Kidney tubule cell (primary cell): Measurements from ENCODE around the gene ATP2C1.

Experiments used
- DNase-seq: peaks from one replicate; pipeline ENCODE4 v3.0.0-alpha.2; 2018; ENCODE audit warnings: low spot score

ATP2C1 gene

DNA sequence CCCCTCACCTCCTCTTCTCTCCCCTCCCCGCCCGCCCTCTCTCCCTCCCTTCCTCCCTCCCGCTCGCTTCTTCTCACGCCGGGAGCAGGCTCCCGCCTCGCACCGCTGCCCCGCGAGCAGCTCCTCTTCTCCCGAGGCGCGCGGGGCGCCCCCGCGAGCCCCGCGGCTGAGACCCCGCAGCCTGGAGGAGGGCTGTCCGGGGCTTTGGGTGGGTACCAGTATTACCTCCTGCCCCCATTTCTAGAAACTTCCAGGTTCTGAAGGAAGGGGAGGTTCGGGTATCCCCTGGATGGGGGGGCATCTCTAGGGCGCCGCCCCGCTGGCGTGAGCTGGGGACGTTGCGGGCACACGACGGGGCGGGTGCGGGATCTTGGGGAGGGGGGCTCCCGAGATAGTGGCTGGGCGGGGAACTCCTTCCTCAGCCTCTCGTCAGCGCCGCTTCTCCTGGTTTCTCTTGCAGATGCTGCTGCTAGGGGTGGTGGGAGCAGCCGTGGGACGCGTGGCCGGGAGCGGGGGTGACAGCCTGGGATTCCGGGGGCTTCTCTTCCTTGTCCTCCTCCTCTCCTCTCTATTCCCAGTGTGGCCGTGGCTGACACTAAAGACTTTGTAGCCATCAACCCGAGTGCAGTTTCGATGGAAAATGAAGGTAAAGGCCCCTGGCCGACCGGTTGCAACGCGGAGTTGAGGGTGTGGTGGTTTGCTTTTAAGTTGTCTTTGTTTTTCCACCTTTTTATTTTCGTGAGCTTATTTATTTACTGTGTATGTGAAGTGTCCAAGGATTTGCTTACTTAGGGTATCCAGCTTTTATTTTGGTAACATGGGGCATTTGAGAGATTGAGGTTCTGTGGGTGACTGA is 474 bp downstream of the ATP2C1 start:
- DNase-seq, result peak; percentile 20

DNA sequence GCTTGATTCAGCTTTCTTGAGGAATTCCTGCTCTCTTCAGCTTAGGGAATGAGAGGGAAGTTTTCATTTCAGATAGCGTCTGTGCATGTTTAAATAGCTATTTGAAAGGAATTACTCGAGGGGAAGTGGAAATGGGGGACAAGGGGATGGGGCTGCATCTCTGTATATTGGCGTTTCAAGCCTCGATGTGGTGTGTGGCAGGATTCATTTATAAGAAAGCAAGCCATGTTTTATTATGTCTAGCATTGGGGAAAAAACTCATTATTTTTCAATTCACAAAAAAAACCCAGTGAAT is 1.0 kb downstream of the ATP2C1 start:
- no peak for DNase-seq

DNA sequence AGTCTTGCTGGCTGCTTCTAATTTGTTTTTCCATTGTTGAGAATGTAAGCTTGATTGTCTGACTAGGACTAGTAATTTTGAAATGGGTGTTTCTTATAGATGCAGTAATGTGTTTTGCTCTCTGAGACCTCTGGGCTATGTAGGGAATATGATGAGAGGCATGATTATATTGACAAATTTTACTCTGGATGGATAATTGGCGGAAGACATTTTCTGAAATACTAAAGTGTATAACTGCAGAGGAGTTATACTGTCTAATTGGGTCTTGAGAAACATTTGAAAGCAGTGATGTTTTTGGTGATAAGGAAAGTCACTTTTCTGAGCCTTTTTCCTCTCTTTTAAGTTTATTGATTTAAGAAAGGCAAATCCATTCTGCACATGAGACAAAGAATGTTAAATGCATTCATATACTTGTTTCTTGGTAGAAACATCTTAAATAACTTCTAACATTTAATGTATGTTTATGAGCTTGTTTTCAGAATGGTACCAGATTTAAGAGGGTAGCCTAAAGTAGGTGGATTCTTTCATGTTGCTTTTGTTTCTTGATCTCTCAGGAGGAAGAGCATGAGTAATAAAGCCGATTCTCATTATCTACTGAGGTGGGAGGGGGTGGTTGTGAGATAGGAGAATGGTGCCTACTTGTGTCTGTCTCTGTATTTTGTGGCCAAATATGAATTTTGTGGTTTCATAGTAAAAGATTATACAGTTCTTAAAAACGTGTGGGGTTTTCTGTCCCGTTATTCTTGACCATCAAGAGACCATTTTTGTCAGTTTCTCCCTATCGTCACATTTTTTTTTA is 2.0 kb downstream of the ATP2C1 start:
- DNase-seq, result peak; percentile 1

DNA sequence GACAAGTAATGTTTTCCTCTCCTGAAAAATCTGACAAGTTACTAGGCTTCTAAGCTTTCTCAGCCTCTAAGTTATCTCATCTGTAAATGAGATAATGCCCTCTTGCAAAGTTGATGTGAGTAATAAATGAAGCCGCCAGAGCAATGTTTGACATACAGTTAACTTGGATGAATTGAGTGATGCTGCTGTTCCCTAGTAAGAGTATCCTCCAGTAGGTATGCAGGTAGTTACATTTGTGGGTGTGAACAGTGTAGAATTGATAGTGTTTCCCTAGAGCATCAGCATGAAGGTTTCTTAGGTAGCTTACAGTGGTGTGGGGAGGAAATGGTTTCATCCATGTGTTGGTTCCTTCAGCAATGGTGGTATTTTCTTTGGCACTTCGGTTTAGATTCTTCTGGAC is 3.4 kb downstream of the ATP2C1 start:
- DNase-seq, result peak; percentile 6

DNA sequence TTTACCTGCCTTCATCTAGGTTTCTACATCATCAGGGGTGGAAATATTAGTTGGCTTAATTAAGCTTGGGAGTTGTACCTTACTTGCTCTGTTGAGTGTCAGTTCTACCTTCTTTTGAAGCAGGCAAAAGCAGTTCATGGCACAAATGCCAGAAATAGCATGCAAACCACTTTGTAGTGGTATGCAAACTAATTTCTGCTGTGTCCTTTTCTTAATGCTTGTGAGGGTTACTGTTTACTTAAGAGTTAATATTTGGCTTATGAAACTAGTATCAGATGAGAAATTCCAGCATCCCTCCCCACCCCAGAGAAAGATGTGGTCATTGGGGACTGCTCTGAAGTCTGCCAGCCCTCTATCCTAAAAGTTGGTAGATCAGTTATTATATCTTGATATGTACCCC is 7.1 kb downstream of the ATP2C1 start:
- DNase-seq, result peak; percentile 63

DNA sequence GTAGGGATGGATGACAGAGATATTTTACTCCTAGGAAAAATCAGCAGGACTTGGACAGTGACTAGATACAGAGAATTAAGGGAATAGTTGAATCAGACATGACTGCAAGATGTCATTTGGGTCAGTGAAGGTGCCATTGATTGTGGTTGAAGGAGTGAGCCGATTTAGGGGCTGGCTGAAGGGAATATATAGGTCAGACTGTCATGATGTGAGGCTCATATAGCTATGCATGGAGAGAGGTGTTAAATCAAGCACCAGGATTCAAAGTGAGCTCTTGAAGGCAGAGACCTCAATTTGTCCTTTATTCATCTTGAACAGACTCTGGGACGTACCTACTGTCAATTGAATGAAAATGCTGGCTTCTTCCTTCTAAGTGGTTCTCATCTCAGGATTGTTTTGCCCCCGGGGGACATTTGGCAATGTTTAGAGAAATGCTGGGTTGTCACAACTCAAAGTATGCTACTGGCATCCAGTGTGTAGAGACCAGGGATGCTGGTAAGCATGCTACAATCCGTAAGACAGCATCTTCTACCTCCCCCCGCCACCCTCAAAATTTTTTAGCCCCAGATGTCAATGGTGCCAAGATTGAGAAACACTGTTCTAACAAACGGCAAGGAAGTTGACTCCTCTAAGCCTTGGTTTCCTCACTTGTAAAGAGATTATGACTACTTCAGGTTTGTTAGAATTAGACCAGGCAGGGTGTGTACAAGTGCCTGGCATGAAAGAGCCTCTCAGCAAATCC is 7.8 kb downstream of the ATP2C1 start:
- peak; percentile 3 for DNase-seq

DNA sequence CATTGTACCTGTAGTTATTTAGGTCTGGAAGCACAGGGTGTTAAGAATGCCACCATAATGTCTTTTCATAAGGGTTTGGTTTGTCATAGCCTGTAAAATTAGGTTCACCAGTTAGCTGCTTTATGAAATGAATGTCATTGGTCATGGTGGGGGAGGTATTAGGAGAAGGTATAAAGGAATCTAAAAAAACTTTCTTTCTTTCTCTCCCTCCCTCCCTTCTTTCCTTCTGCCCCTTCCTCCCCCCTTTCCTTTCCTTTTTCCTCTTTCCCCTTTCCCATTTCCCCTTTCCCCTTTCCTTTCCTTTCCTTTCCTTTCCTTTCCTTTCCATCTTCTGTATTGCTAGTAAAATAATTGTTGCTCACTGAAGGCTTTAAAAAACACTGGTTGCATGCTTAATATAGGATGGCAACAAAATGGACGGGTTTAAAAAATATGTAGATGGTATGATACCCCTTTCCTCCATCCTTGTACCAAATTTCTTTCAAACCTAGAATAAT is 9.6 kb downstream of the ATP2C1 start:
- DNase-seq, result no peak

DNA sequence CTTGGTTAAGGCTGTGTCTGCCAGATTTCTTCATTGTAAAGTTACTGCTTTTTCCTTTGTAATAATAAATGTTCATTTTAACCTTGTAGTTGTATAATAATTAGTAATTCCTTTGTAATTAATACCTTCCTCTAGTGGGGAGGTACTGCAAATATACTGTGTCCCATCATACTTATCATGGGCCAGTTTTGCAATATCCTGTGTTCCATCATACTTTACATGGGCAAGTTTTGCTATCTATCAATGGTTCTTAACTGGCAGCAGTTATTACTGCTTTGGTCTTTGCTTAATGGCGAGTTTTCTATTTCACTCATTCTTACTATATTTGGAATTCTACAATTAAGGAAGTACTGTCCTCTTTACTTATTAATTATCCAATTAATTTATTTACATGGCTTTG is 10.6 kb downstream of the ATP2C1 start:
- no peak for DNase-seq

DNA sequence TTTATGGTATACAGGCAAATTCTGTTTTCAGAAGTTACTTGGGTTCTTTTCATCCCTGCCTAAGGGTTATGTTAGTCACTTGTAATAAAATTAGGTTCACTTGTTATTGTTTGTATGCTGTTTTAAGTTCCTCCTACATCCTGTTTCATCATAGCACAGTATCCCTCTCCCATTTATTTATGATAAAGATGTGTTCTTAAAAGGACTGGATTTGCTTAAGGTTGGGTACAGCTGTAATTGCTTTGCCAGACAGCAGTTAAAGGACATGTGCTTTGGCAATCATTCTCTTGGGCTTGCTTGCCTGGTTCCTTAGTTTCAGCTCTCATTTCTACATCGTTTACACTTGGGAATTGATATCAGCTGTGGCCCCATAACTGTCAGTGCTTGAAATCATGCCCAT is 11.7 kb downstream of the ATP2C1 start:
- peak; percentile 29 for DNase-seq

DNA sequence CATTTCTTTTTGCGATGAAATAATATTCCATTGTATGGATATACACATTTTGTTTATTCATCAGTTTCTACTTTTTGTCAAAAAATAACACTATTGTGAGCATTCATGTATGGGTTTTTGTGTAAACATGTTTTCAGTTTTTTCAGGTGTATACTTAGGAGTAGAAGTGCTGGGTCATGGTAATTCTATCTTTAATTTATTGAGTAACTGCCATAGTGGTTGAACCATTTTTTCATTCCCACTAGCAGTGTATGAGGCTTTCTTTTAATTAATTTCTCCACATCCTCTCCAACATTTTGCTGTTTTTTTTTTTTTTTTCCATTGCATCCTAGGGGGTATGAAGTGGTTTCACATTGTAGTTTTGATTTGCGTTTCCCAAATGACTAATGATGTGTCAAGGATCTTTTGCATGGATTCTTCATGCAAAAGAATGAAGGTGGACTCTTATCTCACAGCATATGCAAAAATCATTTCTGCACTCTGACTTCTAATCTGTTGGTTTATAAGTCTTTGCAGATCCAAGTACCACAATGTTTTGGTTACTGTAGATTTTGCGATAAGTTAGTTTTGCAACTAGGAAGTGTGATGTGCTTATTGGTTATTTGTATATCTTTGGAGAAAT is 12.6 kb downstream of the ATP2C1 start:
- DNase-seq, result peak; percentile 72

DNA sequence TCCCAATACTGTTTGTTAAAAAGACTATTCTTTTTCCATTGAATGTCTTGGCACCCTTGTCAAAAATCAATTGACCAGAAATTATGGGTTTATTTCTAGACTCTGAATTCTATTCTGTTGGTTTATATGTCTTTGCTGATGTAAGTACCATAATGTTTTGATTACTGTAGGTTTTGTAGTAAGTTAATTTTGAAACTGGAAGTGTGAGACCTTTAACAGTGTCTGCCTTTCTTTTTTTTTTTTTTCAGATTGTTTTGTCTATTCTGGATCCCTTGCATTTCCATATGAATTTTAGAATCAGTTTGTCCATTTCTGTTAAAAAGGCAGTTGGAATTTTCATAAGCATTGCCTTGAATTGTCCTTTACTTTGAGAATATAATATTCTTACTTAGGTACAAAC is 13.6 kb downstream of the ATP2C1 start:
- DNase-seq, result no peak

DNA sequence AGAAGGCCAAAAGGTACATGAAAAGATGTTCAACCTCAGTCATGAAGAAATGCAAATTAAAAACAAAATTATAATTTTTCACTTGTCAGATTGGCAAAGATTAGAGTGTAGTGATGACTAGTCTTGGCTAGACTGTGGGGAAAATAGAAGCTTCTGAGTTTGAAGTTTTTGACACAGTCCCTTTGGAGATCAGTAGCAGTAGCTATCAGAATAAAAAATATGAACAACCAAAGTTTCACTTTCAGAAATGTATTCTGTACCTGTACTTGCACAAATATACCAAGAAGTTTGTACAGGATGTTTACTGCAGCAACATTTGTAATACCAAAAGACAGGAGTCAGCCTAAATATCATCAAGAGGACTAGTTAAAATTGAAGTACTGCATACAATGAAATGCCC is 14.1 kb downstream of the ATP2C1 start:
- no peak for DNase-seq

DNA sequence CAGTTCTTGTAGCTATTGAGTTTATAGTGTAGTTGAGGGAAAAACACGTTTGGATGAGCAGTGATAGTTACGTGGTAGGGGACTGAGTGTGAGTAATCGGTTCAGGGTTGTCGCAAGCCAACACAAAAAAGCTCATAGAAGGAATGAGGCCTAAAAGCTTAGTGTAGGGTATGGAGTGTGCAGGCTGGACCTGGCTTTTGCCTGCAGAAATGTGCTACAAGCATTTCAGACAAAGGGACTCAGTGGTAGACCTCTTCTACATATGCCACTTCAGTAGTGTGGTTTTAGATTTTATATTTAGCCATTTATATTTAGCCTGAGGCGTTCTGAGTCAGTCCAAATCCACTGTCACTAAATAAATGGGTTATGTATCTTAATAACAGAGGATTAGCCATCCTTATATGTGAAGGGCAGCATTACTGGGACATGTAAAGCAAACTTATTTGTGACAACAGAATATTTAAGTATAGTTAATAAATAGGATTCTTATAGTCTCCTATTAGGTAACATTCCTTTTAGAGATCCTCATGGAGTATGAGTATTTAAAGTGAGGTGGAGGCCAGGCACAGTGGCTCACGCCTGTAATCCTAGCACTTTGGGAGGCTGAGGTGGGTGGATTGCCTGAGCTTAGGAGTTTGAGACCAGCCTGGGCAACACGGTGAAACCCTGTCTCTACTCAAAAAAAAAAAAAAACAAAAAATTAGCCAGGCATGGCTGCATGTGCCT is 21.8 kb downstream of the ATP2C1 start:
- no peak for DNase-seq

DNA sequence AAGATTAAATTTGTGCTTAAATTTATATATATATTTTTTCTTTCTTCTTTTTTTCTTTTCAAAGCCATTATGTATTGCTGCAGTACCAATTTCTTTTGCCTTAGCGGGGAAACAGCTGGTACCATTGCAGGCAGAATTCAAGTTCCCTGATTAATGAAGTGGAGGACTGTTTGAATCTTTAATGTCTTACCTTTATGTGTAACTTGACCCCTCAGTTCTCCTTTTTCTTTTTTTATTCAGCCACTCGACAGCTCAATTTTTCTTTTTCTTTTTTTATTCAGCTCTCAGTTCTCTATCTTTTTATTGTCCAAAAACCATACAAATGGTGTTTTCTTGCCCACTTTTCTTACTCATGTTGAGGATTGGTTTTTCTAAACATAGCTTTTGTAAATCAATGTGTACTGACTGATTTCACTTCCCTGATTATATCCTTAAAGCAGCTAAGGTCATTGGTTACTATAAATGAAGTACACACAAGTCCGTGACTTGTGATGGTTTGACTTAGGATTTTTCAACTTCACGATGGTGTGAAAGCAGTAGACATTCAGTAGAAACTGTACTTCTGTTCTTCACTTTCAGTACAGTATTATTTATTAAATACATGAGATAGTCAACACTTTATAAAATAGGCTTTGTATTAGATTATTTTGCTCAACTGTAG is 22.8 kb downstream of the ATP2C1 start:
- DNase-seq, result no peak

DNA sequence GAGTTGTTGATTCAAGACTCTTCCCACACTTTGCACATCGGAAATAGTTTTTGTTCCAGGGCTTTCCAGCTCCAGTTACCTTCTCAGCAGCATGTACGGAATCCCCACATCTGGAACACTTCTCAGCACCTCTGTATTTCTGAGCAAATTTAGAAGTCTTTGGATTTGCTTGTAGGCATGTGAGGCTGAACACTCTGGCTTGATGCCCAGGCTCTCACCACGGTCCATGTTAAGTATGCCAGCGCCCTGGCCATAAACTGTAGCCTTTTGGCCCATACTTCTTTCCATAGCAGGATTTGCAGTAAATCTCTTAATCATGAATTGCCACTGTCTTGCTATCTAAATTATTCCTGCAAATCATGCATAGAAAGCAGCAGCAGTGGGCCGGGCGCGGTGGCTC is 24.4 kb downstream of the ATP2C1 start:
- DNase-seq, result no peak

DNA sequence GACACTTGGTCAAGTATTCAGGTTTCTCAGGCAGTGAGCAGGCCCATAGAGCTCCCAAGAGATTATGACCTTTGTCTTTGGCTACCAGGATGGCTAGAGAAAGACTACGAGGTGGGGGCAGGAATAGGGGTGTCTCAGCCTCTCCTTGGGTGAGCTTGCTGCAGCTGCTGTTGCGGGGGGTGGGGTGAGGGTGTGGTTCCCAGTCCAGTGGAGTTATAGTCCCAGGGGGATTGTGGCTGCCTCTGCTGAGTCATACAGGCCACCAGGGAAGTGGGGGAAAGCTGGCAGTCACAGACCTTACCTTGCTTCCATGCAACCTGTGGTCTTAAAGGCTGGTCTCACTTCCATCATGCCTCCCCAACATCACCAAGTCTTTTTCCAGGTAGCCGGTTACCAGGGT is 31.7 kb downstream of the ATP2C1 start:
- peak; percentile 52 for DNase-seq

DNA sequence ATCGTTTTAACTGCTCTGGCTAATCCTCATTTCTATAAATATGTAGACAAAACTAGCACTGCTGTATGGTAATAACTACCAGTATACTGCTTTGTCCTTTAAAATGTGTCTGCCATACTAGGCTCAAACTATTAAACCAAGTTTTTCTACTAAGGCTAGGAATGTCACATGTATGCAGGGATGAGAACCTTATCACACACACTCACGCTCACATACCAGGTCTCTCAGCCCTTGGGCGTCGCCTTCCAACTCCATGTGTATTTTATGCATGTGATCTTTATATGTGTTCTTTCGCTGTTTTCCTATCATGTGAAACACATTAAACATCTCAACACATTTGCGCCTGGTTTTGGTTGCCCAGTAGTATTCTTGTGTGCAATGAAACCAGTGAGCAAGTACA is 32.6 kb downstream of the ATP2C1 start:
- no peak for DNase-seq

DNA sequence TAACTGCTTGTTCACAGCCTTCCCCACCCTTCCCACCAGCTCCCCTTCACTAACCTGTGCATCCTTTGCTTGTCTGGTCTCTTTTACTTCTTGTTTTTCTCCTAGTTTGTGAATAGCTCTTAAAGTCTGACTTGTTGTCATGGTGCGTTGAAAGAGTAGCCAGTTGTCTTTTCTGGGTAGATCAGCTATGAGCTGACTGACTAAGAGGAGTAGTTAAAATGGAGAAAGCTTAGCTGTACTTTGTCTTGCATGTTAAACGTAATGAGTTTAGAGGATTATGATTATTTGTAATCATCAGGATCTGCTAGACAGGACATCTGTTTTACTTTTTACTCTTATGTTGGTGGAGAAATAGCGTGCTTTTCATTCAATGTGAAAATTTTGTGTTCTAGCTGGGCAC is 35.9 kb downstream of the ATP2C1 start:
- no peak for DNase-seq

DNA sequence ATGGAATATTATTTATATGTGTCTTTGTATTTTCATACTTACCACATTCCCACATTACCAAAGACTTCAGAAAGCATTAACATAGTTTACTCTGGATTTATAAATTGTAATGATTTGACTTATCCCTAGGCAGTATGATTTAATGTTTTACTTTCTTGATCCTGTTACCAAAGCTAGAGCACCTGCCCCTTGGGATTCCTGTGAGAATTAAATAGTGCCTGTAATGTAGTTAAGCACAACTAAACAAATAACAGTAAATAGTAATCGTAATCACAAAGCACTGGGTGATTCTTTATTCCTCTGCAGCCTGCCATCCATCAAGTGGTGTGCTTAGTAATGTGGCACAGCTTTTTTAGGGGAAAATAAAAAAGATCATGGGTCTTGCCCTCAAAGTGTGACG is 39.1 kb downstream of the ATP2C1 start:
- no peak for DNase-seq

DNA sequence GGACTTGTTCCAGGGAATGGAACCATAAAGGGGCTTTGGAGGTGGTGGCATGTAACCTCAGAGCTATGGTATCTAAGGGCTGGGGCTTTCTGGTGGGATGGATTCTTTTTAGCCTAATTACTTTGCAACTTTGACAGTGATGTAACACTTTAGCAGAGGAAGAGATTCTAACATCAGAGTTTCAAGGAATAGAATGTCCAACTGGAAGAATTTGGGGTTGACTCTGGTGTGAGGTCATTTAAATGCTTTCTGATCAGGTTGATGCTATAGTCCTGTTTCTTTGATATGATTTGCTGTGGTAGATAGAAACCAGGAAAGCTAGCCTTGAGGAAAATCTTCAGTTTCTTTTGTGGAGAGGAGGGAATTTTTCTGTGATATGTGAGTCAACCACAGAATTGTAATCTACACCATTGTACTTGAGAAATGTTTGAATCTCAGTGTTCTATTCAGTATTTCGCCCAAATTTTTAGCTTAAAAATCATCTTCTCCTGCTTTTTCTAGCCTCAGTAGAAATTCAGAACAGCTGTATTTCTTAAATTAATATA is 40.0 kb downstream of the ATP2C1 start:
- peak; percentile 2 for DNase-seq
